Activated gamma-delta T cell treated with anti-CD3 and anti-CD28 coated beads, Interleukin-2, amount 50 U/mL, for 16 hours (primary cell): ENCODE data around the gene PARD3.

Experiments used
- DNase-seq: peaks from one replicate; pipeline ENCODE4 v3.0.0-alpha.2; 2020; ENCODE audit warnings: low read depth

The PARD3 gene

DNA sequence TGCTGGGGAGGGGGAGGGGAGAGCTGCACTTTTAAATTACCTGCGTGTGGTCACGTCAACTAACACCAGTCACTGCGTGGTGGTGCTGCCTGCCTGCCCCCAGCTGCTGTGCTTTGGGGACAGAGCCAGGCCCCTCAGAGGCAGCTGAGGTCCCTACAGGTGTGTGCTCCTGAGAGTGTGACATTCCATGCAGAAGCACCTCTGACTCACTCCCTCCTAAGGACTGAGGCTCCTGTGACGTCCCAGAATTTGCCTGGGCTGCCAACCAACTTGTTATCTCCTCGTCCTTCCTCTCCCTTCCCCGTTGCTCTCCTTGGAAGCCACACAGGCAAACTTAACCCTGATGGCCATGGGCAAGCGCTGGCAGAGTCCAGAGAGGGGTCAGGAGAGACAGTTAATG is 563.0 kb downstream of the PARD3 start:
- no peak for DNase-seq

GRCh38 chr10:34251177-34251576 is 563.9 kb downstream of the PARD3 start:
- no peak for DNase-seq

DNA sequence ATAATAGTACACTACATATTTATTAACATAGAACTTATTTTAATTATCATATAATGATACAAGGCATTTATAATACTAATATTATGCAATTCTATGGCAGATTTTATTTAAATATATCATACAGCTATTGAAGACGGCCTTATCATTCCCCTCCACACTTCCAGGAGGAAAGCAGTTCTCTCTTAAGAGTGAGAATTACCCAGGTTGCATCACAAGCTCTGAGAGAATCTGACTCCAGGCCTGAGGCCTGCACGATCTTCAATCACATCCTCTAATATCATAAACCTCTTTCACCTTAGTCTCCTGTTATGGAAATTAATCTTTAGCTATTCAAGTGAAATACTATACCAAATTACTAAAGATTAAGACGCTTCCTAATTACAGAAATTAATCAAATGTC is 564.4 kb downstream of the PARD3 start:
- DNase-seq, result no peak

DNA sequence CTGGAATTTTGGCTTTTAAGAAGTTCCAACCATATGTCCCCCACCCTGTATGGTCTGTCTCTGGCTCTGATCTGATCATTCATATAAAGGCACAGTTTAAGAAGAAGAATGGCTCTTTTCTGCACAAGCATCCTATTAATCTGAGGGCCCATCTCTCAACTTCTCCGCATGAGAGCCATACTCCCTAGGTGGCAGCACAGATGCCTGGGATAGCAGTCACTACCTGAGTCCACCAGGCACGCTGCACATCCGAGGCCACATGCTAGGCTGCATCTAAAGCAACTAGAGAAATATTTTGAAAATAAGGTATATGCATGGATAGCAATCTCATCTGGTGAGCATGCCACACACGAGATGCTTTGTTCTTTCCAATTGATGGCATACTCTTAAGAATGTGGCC is 565.5 kb downstream of the PARD3 start:
- DNase-seq, result no peak

- DNase-seq, result no peak
Measured at GRCh38 chr10:34247560-34247959, 567.5 kb downstream of the PARD3 start.

DNA sequence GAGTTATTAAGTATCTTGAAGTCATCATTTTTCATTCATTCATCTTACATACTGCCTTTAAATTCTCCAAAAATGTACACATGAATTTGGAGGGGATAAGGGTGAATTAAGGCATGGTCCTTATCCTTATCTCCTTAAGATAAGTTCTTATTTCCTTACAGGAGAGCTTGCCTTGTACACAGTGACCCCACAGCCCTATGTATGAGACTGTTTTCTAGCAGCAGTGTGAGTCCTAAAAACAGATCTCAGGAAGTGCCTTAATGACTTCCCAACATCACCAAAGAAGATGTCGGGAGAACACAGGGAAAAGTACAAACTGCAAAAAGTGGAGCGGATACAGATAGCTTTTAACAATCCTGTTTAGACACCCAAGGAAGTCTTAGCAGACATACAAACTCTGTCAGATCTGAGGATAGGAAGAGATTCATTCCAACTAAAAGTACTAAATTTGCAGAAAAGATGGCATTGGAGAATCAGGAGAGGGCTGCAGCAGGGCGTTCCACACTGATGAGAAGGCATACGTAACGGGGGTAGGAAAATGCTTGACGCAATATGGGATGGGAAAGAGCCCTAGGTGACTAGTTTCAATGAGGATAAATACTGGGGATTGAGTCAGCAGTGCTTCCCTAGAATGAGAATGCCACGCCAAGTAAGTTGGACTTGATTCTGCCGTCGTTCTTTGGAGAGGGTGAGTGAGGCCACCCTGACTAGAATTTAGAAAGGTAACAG is 570.2 kb downstream of the PARD3 start:
- no peak for DNase-seq

- no peak for DNase-seq
Measured at GRCh38 chr10:34241226-34242000, 573.7 kb downstream of the PARD3 start.

- DNase-seq, result no peak
Measured at GRCh38 chr10:34240039-34240438, 575.1 kb downstream of the PARD3 start.

GRCh38 chr10:34237898-34238455 is 577.1 kb downstream of the PARD3 start:
- DNase-seq, result no peak

GRCh38 chr10:34236931-34237330 is 578.2 kb downstream of the PARD3 start:
- DNase-seq, result no peak

GRCh38 chr10:34235164-34235832 is 579.8 kb downstream of the PARD3 start:
- DNase-seq, result no peak

- no peak for DNase-seq
Measured at GRCh38 chr10:34232481-34232880, 582.6 kb downstream of the PARD3 start.

DNA sequence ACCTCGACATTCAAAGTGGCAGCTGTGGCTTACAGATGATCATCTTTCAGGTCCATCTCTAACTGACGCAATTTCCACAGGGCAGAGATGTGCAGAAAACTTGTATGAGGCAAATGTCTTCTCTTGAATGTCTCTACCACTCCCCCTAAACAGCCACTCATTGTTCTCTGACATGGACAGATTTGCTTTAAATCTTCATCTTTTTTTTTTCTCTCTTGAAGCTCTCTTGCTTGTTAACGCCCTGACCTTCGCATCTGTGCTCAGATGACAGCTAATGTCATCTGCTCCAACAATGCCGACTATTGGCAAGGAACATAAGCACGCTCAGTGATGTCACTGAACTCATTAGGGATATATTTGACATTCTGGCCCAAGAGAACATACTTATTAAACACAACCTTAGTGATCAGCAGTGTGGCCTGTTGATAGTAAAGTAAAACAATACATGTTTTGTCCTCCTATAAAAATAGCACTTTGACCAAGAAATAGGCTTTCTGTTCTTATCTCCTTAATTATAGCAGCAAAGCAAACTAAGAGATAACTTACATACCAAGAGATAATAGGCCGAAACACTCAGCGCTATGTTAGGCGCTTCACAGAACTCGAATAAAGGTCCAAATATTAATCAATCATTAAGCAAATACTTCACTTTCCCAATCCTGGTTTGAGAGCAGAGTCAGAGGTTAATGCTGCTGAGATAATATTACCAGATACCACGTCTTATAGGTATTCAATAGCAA is 583.5 kb downstream of the PARD3 start:
- no peak for DNase-seq

GRCh38 chr10:34229917-34230316 is 585.2 kb downstream of the PARD3 start:
- no peak for DNase-seq

GRCh38 chr10:34228066-34228465 is 587.0 kb downstream of the PARD3 start:
- DNase-seq, result no peak

- DNase-seq, result no peak
Measured at GRCh38 chr10:34224639-34225038, 590.5 kb downstream of the PARD3 start.

DNA sequence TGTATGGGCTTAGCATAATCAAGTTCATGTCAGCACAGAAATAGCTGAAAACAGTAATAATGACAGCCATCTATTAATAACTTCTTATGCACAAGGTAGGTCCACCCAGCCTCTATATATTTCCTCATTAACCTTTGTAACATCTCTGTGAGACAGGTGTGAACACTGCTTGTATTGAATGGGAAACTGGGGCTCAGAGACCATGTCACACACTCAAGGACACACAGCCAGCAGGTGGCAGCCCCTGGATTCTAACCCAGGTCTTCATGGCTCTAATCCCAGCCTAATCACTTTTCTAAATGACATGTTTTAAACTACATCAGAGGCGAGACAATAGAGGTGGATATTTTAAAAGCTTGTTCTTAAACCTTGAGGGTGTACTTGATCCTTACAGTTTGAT is 591.4 kb downstream of the PARD3 start:
- DNase-seq, result no peak

DNA sequence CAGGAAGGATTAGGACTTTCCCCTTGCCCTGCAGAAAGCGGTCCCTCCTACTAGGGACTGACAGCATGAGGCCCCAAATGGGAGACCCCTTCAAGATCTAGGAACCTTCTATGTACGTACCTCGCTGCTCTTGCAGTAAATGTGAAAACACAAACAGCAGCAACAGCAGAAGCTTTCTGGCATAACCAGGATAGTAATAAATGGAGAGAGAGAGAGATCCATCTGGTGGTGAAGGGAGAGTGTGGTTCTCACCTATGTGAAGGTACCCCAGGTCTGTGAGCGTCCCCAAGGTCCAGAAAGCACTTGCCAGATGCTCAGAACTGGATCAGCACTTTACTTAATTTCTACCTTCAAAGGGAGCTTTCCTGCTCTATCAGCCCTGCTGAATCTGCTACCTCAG is 592.7 kb downstream of the PARD3 start:
- no peak for DNase-seq

- DNase-seq, result no peak
Measured at GRCh38 chr10:34219753-34220548, 595.1 kb downstream of the PARD3 start.

- no peak for DNase-seq
Measured at GRCh38 chr10:34217524-34217923, 597.6 kb downstream of the PARD3 start.

DNA sequence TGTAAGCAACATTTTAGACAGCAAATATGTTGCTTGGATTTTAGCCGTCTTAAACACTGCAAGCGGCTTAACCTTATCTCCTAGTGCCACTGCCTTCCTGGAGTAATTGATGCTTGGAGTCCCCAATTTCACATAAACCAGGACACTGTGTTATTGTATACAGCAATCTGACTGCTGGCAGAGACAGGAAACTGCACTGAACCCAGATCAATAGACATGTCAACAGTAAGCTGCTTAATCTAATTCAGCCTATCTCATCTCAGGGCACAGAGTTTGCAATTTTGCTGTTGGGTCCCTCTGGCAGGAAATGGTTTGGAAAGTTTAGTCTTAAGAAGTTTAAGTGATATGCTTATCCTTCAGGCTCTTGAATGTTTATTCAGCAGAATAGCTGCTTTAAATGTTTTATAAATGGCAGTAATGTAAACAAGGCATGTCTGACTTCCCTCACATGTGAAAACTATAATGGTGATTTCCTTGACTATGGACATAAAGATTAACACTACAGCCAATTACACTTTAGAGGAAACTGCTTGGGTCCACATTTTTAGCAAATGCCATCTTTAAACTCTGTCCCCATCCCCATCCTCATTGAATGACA is 598.6 kb downstream of the PARD3 start:
- DNase-seq, result no peak
